ENCODE results near the gene EFCC1. TPM values are rescaled to one million over a fixed set of nuclear protein-coding genes. Genes with fewer than 3 reads are reported as not detected.

EFCC1 gene
- total and polyA plus RNA-seq, 2 donors from 2014 or later, result 2.4 to 3.7 TPM

- DNase-seq, result peak in 3 of 5 donors; percentile 39 to 82 (median 81)
- FAIRE-seq, result no peak
- H3K9ac ChIP-seq (ENCODE audit: low read length in 3 of 3), result no peak overlapping the region
- no peak overlapping the region for H3K27ac ChIP-seq (ENCODE audit: low read depth in 2 of 2, low read length in 2 of 2)
- peaks cover 17% of the 10 kb centered on the region for H3K27me3 ChIP-seq (ENCODE audit: control insufficient read depth, insufficient read depth, low read length)
- no peaks in the 10 kb centered on the region for H3K9me3 ChIP-seq (ENCODE audit: control insufficient read depth in 2 of 3, insufficient read depth in 1 of 3, low read length in 3 of 3)
- no peak for TF ChIP-seq CTCF (IDR thresholded peaks at IDR 0.05; ENCODE audit: borderline replicate concordance, extremely low read depth, insufficient read depth)
- H3K36me3 ChIP-seq (ENCODE audit: control insufficient read depth in 2 of 3, insufficient read depth in 3 of 3, low read length in 3 of 3), result no peaks in the 10 kb centered on the region
- H3K4me1 ChIP-seq (ENCODE audit: control insufficient read depth in 2 of 3, insufficient read depth in 2 of 3, low read depth in 1 of 3, low read length in 3 of 3), result peaks cover 0 to 23% (median 0%) of the 10 kb centered on the region in 3 donors
- intact Hi-C loops (cut with DNase I), result no loop called here
- no peak overlapping the region for H3K4me3 ChIP-seq (ENCODE audit: low read length in 3 of 3)
These were observed 4.6 kb downstream of the EFCC1 start for GRCh38 chr3:129005526-129006303.

GRCh38 chr3:129006864-129007263, 5.8 kb downstream of the EFCC1 start:
- no peak overlapping the region for H3K27ac ChIP-seq (ENCODE audit: low read depth in 2 of 2, low read length in 2 of 2)
- no peaks in the 10 kb centered on the region for H3K36me3 ChIP-seq (ENCODE audit: control insufficient read depth in 2 of 3, insufficient read depth in 3 of 3, low read length in 3 of 3)
- no peak overlapping the region for H3K9ac ChIP-seq (ENCODE audit: low read length in 3 of 3)
- intact Hi-C loops (cut with DNase I), result no loop called here
- TF ChIP-seq CTCF (IDR thresholded peaks at IDR 0.05; ENCODE audit: borderline replicate concordance, extremely low read depth, insufficient read depth), result no peak
- H3K4me3 ChIP-seq (ENCODE audit: low read length in 3 of 3), result no peak overlapping the region
- DNase-seq (no peak), FAIRE-seq (no peak)
- no peaks in the 10 kb centered on the region for H3K9me3 ChIP-seq (ENCODE audit: control insufficient read depth in 2 of 3, insufficient read depth in 1 of 3, low read length in 3 of 3)
- H3K4me1 ChIP-seq (ENCODE audit: control insufficient read depth in 2 of 3, insufficient read depth in 2 of 3, low read depth in 1 of 3, low read length in 3 of 3), result peaks cover 0 to 20% (median 0%) of the 10 kb centered on the region in 3 donors
- peaks cover 17% of the 10 kb centered on the region for H3K27me3 ChIP-seq (ENCODE audit: control insufficient read depth, insufficient read depth, low read length)

GRCh38 chr3:129007792-129008191, 6.7 kb downstream of the EFCC1 start:
- intact Hi-C loops (cut with DNase I), result no loop called here
- peaks cover 0 to 17% (median 0%) of the 10 kb centered on the region in 3 donors for H3K4me1 ChIP-seq (ENCODE audit: control insufficient read depth in 2 of 3, insufficient read depth in 2 of 3, low read depth in 1 of 3, low read length in 3 of 3)
- no peak for FAIRE-seq

More at GRCh38 chr3:129007792-129008191, 6.7 kb downstream of the EFCC1 start:
- Histone ChIP-seq H3K4me3 (ENCODE audit: low read length in 3 of 3) (no peak overlapping the region), H3K36me3 (ENCODE audit: control insufficient read depth in 2 of 3, insufficient read depth in 3 of 3, low read length in 3 of 3) (no peaks in the 10 kb centered on the region), H3K27me3 (ENCODE audit: control insufficient read depth, insufficient read depth, low read length) (peaks cover 11% of the 10 kb centered on the region), H3K27ac (ENCODE audit: low read depth in 2 of 2, low read length in 2 of 2) (no peak overlapping the region), H3K9me3 (ENCODE audit: control insufficient read depth in 2 of 3, insufficient read depth in 1 of 3, low read length in 3 of 3) (no peaks in the 10 kb centered on the region), H3K9ac (ENCODE audit: low read length in 3 of 3) (no peak overlapping the region)
- TF ChIP-seq CTCF (IDR thresholded peaks at IDR 0.05; ENCODE audit: borderline replicate concordance, extremely low read depth, insufficient read depth), result no peak
- DNase-seq, result no peak
